G401.6 (cell line): ENCODE results near the gene PKDREJ.
"Not testable (repeated sequence)": the region's sequence is repeated elsewhere in the genome, so short reads cannot be mapped to it uniquely, and the experiment has no call there.

ENCODE experiments used
- FAIRE-seq: peaks from 2 replicates; lab custom pipeline; 2012; peaks lifted over from hg19 to GRCh38; lab: Jason Lieb, UNC

The PKDREJ gene

DNA sequence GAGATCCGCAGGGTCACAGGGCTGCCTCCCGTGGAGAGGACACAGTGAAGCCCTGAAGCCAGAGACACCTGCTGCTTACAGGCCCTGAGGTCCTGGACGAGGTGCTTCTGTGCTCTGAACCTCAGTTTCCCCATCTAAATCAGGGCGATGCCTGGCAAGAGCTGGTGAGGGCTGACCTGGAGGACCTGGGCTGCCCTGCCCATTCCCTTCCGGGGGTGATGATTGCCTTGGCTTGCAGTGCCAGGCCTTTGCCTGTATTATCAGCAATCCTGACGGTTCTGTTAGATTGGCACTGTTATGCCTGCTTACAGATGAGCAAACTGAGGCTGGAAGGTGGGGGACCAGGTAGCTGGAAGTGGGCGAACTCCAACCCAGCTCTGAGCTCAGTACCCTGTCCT lies 25.7 kb upstream of the PKDREJ start:
- no peak for FAIRE-seq

DNA sequence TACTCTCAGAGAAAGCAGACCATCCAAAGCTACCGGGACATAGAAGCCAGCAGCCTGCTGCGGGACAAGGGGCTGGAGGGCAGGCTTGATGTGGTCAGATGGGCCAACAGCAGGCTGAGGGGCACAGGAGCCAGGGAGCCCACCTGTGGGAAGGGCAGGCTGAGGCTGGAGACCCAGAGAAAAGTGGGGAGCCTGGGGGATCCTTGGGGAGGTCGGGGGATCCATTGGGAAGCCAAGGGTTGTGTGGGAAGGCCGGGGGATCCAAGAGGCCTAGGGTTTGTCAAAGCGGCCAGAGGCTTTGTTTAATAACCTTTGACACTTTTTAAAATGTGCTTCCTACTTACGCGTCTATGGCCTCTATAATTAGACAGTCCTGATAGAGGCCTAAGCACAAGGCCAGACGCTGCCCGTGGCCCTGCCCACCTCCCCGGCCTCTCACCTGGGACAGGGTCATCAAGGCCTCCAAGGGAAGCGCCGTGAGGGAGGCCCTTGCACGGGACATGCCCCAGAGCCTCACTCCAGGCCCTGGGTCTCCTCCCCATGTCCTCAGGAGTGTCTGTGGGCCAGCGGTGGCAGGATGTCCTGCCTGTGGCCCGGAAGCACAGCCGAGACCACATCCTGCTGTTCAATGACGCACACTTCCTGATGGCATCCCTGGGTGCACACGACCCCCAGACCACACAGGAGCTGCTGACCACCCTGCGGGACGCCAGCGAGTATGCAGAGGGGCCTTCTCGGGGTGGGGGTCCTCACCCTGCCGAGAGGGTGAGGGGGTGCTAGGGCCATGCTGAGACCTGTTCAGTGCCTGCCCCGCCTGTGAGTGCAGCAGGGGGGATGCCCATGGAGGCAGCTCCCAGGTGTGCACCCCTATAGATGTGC lies 25.0 kb upstream of the PKDREJ start:
- no peak for FAIRE-seq

DNA sequence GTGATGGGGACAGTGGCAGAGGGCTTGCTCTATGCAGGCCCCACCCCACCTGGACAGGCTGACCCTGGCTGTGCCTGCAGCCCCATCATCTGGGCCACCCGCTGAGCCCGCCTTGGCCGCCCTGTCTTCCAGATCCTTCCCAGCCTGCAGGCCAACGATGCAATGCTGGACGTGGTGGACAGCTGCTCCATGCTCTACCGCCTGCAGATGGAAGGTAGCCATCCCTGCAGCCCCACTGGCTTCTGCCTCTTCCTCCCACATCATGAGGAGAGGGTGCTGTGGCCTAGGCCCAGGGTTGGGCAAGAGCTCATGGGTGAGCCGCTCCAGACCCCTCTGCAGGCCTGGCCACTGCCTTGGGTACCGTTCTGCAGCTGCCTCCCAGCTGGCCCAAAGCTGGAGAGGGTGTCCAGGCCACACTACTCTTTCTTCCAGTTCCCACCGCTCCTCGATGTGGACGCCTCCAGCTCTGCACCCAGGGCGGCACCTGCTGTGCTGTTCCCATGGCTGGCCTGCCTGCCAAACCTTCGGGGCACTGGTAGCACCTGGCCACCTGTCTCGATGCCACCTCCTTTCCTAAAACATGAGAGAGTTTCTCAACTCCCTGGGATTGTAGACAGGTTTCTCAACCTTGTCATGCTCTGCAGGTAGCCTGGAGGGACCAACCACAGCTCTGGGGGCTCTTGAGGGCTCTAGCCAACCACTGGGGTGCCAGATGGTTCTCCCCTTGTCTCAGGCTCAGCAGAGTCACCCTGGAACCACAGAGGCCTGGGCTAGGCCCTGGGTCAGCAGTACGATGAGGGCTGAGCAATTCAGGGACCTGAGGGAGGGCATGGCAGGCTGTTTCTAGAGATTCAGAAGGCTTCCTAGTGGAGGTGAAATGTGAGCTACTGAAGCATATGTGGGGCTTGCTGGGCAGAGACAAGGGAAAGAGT lies 24.1 kb upstream of the PKDREJ start:
- no peak for FAIRE-seq

DNA sequence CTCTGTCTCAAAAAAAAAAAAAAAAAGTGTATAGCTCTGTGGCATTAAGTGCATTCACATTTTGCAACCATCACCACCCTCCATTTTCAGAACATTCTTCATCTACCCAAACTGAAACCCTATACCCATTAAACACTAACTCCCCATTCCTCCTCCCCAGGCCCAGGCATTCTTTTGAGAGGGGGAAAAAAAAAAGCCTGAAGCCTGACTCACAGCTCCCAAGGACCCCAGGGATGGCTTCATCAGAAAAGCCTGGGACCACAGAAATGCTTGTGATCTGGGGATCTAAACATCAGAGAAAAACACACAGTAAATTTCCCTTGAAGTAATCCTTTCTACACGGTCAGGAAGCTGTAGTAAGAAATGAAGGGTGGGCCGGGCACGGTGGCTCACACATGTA lies 22.9 kb upstream of the PKDREJ start:
- FAIRE-seq: no peak

DNA sequence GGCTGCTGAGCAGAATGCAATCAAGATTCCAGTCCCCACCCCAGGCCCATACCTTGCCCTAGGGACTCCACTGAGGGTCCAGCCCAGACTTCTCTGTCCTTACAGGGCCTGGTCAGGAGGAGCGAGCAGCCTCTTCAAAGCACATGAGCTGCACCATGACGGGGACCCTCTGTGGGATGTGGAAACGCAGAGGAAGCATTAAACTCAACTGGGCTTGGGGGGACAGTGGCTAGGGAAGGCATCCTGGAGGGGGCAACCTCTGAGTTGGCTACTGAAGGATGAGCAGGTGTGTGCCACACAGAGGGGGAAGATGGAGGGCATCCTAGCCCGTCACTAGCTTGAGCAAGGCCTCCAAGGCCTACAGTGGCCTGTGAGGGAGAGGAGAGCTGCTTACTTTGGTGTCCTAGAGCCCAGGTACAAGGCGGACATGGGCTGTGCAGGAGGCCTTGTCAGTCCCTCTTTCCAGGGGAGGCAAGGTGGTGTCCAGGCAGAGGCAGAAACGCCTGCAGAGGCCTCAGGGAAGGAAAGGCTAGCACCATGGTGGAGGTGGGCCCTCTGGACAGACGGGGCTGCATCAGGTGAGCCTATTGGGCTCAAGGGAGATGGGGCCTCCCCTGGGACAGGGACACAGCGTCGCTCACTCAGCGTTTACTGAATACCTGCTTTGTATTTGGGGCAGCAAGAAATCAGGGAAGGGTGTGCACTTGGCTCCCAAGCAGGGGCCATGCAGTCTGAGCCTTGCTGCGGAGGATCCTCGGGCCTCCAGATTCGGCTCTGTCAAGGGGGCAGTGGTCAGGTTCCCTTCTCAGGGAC lies 18.9 kb upstream of the PKDREJ start:
- no peak for FAIRE-seq

DNA sequence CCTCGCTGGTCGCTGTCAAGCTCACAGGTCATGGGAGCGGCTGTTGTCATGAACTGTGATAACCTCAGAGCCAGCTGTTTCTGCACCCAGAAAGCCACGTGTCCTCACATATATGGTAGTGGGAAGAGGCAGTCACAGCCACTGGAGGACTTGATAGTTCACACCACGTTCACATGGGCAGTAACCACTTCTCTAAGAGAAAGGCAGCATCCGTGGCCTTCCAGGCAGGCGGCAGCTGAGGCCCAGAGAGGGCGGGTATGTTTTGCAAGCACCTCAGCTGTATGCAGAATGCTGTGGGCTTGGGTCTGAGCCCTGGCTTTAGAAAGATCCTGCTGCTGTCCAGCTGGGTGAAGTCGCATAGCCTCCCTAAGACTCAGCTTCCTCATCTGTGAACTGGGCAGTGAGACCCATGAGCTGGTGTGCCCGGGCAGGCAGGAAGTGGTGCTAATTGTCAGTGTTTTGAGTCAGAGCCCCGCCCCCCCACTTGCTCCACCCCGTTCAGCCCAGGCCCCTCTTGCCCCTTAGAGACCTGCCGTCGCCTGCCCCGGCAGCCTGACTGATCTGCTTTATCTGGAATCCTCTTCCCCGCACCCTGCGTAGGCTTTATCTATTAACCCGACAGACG lies 18.0 kb upstream of the PKDREJ start:
- FAIRE-seq: no peak

DNA sequence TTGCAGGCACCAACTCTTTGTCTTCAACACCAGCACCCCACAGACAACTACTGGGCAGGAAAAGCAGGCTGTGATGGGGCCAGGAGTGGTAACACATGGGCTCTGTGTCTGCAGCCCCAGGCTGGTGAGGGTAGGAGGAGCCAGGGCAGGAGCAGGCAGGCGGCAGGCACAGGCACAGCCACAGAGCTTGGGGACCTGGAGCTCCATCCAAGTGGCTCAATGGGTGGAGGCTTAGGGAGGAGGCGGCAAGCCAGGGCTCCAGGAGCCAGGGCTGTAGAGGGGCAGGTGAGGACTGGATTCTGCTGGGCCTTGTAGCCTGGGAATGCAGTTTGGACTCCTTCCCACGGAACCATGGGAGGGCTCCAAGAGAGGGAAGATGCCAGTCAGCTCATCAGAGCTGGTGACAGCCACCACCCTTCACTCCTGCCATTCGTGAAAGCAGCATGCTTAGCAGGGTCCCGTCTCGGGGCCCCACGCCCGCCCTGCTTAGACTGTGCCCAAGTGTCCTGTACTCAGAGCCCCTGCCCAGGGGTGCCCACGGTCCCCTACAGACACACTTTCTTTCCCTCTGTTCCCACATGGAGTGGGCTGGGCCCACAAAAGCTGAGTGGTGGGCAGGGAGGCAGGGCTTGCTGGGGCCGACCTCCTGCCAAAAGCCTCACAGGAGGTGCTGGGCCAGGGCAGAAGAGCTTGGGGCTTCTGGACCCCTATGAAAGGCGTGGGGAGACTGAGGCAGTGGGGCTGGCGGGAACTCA lies 17.1 kb upstream of the PKDREJ start:
- no peak for FAIRE-seq

DNA sequence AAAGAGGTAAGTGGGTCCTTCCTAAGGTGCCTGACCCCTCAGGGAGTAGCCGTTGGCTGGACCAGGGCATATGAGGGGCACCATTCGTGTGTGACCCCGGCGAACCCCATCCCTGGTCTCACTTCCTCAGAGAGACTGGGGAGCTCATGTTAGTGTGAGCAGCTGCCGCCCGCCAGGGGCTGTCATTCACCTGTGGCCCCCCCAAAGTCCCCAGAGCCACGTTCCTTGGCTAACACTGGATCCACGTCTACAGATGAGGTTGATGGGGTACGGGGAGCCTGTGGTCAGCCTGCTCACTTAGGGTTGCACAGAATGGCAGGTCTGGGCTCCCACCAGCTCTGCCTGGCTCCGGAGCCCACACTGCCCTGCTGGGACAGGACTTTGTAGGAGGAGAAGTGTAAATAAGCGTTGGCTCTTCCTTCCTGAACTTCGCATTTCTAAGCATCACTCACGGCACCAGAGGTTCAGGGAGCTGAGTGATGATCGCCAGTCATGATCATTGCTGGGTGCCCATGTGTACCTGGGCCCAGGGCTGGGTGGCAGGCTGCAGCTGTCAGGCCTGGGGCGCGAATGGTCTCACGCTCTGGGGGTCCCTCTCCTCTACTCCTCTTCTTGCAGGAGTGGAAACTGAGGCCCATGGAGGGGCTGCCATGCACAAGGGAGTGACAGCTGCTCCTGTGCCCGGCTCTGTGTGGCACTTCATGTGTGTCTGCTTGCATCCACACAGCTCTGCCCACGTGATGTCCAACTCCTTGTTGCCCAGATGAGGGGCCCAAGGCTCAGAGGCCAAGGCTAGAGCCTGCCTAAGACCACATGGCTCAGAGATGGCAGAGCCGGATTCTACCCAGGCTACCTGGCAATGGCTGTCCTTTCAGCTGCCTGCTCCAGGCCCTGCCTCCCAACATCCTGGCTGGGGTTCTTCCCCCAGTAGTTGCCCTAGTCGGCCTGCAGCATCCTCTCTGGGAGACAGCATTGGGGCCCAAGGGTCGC lies 15.8 kb upstream of the PKDREJ start:
- FAIRE-seq: no peak

DNA sequence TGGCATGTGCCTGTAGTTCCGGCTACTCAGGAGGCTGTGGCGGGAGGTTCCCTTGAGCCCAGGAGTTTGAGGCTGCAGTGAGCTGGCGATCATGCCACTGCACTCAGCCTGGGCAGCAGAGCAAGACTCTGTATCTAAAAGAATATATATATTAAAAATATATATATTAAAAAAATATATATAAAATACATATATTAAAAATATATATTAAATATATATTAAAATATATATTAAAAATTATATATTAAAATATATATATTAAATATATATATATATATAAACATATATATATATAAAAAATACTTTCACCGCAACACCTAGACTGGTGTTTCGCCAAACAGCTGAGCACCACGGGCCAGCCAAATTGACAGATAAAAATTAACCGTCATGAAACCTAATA lies 13.4 kb upstream of the PKDREJ start:
- FAIRE-seq: peak; percentile 28

DNA sequence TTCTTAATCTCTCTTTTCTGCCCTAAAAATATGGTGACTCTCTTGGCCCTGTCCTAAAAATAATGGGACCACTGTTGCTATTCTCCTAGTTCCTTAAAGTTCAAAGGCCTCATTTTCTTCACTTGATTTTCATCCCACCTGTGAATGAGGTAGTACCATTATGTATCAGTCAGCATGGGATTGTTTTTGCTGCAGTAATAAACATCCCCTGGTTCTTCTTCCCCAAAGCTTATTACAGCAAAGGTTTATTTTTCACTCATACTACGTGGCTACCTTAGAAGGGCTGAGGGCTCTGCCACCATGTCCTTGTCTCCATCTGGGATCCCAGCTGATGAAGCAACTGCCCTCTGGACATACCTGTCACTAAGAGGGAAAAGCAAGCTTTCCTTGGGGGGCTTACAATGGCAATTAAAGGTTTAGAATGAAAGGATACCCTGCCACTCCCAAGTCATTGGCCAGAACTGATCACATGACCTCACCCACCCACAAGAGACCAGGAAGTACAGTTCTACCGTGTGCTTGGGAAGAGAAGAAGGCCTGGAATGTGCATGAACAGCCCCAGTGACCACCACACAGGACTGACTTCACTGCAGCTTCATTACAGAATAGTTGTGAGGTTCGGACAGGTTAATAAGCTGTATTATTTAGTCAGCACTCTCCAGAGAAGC lies 12.4 kb upstream of the PKDREJ start:
- FAIRE-seq: no peak

DNA sequence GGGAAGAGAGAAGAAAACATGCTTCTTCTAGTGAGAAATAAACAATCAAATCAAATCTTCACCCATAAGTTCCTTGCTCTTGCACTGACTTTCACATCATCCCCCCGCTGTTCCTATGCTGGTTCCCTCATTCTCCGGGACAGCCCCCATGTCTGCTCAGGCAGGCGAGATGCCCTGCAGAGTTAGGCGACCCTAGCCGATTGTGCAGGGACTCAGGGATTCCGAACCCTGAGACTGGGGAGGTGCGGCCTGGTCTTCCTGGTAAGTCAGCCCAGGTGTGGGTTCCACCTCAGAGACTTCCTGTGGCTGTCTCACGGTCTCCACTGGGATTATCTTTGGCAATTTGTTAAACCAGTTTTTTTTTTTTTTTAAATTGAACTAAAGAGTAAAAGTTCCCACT lies 11.2 kb upstream of the PKDREJ start:
- no peak for FAIRE-seq

DNA sequence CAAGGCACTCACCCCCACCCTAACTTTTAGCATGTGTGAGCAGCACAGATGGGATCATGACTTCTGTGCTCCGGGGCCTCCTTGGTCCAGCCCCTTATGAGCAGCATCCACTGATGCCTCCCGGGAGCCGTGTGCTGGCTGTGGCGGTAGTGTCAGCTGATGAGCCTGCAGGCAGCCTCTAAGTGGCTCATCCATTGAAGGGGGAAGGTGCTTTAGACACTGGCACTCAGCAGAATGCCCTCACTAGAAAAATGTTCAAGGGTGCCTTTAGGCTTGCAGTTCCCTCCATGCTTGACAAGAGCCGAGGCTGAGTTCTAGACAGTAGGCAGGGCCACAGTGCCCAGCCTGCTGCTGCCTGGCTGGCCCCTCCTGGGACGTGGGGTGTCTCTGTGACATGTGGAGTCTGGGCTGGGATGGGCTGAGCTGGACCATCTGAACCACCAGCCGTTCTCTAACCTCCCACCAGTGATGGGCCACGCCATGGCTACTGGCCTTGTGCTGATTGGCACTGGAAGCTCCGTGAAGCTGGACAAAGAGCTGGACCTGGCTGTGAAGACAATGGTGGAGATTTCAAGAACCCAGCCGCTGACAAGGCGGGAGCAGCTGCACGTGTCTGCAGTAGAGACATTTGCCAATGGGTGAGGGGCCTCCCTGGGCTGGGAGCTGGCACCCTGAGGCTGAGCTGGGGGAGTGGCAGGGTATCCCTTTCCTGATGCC lies 10.4 kb upstream of the PKDREJ start:
- FAIRE-seq: no peak

DNA sequence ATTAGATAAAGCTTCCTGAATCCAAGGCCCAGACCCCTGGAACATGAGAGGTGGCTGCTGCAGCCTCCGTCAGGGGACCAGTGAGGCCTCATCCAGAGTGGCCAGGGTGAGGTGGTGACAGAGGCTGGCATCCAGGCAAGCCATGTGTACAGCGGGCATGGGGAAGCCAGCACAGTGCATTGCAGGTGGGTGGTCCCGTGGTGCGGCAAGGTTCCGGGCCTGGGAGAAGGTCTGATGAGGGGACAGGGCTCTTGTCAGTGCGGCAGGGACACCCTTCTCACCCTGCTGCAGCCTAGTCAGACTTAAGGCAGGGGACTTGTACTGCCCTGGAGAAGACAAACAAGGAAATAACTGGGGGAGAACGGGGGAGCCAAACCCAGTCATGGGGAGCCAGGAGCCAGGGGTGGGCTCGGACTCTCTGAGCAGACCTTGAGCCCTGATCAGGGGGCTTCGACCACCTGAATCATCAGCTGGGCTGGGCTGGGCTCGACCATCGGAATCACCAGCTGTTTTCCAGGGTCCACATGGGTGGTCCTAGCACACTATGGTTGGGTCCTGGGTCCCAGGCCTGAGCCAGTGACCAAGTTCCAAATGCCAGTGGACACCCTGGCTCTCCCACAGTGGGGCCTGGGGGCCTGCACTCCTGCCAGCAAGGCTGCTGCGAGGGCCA lies 9.8 kb upstream of the PKDREJ start:
- no peak for FAIRE-seq

DNA sequence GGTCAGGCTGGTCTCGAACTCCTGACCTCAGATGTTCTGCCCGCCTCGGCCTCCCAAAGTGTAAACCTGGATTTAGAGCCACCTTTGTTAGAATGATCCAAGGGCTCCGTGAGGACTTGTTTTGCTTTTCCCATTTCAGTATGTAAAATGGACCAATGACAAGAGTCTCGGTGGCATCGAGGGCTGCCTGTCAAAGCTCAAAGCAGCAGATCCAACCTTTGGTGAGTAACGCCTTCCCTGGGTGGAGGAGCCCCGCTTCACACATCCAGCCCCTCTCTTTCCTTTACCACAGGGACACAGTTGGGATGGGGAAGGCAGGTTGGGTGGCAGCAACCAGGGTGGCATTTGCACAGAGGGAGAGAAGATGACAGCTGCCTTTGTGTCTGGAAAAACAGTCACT lies 9.1 kb upstream of the PKDREJ start:
- no peak for FAIRE-seq

DNA sequence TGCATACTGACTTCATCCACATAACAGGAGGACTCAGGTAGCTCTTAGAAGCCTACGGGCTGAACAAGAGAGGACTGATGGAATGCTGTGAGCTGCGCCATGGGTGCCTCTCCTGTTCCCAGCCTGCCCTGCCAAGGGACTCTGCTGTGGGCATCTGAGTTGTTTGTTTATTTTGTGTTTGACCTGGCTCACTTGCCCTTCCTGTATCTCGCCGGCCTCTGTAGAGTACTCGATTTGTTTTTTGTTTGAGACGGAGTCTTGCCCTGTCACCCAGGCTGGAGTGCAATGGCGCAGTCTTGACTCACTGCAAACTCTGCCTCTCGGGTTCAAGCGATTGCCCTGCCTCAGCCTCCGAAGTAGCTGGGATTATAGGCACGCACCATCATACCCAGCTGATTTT lies 6.4 kb upstream of the PKDREJ start:
- FAIRE-seq: no peak

DNA sequence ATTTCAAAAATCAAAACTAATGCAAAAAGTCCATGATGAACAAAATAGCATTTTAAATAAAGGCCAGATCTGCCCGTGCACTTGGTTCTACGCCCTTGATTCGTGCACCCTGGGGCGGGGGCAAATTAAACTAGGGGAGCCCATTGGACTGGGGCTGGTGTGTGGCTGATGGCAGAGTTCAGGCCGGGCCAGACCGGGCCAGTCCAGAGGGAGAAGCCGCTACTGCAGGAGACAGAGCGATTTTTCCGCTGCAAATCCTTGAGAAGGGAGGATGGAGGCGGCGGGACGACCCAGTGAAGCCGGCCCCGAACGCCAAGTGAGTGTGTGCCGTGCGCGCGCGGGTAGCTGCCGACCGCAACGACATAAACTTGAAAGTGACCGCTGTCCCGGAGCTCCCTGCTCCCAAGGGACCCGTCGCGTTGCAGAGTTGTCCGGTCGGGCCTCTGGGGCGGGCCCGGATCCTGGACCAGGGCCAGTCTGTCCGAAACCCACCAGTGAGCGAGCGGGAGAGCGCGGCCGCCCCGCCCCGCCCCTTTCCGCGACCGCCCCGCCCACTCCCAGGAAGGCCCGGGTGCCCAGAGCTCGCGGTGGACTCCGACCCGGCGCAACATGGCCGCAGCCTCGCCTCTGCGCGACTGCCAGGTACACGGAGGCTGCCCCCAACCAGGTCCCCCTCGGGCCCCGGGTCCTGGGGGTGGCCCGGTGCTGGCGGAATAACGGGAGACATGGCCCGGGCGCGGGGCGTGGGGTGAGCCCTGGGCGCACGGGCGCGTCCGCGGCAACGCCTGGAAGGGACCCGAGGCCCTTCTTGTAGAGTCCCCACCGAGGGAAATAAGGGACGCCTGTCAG lies 4.5 kb upstream of the PKDREJ start, which contains the start of gene TTC38:
TSS of gene TTC38 (plus strand) at position 578 of the 849 bp plus-strand sequence. CDS start at position 610, 32 bp downstream.
- FAIRE-seq: peak; percentile 6

DNA sequence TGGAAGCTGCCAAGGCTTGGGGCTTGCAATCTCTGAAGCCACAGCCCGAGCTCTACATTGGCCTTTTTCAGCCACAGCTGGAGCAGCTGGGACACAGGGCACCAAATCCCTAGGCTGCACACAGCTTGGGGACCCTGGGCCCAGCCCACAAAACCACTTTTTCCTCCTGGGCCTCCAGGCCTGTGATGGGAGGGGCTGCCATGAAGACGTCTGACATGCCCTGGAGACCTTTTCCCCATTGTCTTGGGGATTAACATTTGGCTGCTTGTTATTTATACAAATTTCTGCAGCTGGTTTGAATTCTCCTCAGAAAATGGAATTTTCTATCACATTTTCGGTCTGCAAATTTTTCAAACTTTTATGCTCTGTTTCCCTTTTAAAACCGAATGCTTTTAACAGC lies 2.5 kb upstream of the PKDREJ start:
- FAIRE-seq: not testable (repeated sequence)
